Erythroblast (primary cell): ENCODE results near the gene AMFR.

Experiments used
- DNase-seq, 2 experiments: peaks; one replicate each; lab custom pipeline; 2025; lab: John Stamatoyannopoulos, UW
- GATA1 ChIP-seq: IDR thresholded peaks from 2 replicates; pipeline ENCODE4 v1.6.1; 2011; ENCODE audit warnings: low read depth, mild to moderate bottlenecking, control low read depth, low read length, moderate library complexity
- POLR2A ChIP-seq: IDR thresholded peaks from 2 replicates; pipeline ENCODE4 v1.6.1; 2011; ENCODE audit warnings: mild to moderate bottlenecking, low read length

AMFR gene

DNA sequence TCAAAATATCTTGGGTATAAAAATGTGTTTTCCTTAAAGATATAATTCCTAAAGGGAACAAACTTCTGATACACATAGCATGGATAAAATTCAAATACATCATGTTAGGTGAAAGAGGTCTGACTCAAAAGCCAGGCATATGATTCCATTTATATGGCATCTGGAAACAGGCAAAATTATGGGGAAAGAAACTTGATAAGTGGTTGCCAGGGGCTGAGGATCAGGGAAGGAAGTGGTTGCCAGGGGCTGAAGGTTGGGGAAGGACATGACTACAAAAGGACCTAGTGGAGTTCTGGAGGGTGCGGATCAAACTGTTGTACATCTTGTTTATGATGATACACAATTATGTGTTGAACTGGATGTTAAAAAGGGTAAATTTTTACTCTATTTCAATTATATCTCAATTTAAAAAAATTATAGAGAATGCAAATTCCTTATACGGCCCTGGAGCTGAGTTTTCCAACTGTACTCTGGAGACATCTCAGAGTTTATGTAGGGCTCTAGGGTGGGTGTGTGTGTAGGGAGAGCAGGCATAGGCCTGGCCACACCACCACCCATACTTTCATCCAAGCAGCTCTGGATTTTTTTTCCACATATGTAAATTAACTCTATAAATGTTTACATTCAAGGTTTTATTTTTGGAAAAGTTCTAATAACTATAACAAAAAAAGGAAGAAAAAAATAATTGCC, 55.0 kb downstream of the AMFR start:
- DNase-seq = no peak
- TF ChIP-seq GATA1 (no peak), POLR2A (no peak)

DNA sequence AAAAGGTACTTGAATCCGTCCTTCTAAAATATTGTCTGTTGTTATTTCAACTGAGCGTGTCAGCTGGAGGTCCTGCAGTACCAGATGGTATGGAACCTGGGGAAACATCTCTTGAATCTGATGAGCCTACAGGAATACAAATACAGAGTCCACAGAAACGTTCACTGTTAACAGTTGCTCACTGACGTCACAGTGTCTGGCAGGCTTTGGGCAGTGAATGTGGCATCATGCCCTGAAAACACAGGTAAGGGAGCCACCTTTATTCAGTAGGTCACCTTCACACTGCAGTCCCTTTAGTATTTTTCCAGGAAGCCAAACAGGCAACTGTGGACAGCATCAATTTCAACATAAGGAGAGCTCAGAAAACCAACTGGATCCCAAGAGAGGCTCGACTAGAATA, 56.1 kb downstream of the AMFR start:
- no peak for TF ChIP-seq POLR2A
- DNase-seq = no peak

DNA sequence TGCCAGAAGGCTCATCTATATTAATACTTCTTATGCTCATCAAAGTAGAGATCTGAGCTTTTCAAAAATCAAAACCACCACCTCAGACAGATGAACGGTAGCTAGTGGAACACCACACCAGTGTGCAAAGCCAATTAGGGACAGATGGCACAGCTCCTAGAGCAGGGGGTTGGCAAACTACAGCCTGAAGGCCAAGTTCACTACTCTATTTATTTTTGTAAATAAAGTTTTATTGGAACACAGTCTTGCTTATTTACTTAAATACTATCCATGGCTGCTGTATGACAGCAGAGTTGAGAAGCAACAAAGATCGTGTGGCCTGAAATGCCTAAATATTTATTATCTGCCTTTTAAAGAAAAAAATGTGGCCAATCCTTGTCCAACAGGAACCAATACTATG, 56.8 kb downstream of the AMFR start:
- no peak for DNase-seq
- TF ChIP-seq GATA1 = no peak
- no peak for TF ChIP-seq POLR2A

DNA sequence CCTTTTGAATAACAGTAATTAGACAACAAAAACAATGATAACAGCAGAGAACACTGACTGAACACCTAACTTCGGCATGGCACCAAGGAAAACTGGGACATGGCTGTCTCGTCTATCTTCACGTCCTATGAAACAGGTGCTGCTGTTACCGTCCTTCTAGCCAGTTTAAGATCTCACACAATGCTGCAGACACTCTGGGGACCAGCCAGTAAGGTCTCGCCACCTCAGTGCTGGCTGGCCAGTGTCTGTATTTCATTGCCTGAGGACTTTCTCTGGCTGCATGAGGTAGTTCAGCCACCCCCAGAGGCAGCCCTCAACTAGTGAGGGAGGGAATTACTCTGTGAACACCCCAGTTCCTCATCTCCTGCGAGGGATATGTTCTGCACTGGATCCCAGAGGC, 57.6 kb downstream of the AMFR start:
- DNase-seq = no peak
- TF ChIP-seq GATA1 = no peak

DNA sequence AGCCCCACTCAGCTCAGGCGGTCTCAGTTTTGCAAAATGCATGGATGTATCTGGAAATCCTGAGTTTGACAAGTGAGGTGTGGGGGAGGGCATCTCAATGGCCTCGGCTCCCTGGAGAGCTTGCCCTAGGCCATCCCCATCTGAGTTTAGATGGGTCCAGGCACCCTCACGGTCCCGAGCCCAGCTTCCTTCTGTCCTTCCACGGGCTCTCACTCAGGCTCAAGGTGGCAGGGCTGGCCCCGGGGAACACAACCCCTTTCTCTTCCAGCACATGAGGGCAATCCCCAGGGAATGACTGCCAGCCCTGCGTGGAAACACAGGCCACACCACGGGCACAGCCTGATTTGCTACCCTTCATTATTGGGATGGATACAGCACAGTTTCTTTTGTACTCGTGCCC, 58.4 kb downstream of the AMFR start:
- no peak for DNase-seq
- TF ChIP-seq GATA1 (no peak), POLR2A (no peak)

DNA sequence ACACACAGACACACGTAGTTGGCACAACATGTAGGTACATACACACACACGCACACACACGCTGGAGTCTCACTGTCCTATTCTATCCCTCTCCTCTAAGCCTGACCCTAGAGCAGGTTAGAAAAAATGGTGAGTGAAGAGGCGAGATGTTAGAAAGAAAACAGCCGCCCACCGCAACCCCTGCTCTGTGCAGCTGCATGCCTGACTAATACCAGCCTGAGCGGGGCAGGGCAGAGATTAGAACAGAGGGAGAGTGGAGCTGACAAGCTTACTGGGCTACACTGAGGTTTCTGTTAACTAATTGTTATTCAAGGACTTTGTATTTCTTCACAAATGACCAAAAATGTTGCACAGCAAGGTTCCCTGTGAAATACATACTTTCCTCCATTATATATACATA, 59.8 kb downstream of the AMFR start:
- TF ChIP-seq GATA1 = no peak
- no peak for TF ChIP-seq POLR2A
- DNase-seq = no peak

DNA sequence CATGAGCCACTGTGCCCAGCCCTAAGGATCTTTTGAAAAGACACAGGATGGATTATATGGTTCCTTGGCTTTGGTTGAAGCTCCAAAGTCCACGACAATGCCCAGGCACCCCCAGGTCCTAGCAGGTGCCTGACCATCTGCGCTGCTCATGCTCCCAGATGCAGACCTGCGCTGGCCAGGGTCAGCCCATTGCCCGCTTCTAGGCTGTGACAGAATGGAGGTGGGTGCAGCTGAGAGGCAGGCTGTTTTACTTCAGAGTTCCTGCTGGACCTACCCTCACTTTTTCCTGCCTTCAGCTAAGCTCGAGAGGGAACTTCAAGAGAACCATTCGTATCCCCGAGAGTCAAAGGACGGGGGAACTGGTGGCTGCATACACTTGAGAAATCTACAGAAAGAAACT, 60.5 kb downstream of the AMFR start:
- TF ChIP-seq POLR2A = no peak
- TF ChIP-seq GATA1 = no peak
- no peak for DNase-seq

DNA sequence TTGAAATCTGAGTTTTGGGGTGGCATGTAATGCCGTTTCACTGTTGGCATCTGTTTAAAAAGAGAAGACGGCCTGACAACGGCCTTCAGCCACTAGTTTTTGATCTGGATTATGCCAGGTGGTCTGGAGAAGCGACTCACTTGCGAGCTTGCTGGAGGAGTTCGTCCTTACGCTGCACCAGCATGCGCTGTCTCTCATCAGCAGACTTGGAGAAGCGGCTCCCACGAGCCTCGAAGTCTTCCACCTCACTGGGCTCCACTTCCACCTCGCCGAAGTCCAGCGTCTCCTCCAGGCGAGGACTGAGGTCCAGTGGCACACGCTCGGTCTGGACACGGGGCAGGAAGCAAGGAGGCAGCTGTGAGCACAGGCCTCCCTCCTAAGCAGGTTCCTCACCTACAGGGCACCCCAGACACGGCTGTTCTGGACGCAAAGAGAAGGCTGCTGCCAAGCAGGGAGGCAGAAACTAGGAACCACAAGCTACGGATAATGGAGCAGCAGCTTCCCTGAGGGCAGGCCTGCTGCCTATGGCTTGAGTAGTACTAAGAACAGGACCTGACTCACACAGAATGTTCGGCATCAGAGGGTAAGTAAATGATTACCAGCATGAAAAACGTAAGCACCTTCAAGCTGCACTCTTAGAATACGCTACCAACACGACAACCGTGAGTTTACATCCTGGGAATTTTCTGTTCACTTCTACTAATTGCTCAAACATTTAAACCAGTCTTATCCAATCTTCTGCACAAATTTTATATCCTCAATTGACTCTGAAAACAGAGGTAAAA, 61.4 kb downstream of the AMFR start:
- DNase-seq = no peak

DNA sequence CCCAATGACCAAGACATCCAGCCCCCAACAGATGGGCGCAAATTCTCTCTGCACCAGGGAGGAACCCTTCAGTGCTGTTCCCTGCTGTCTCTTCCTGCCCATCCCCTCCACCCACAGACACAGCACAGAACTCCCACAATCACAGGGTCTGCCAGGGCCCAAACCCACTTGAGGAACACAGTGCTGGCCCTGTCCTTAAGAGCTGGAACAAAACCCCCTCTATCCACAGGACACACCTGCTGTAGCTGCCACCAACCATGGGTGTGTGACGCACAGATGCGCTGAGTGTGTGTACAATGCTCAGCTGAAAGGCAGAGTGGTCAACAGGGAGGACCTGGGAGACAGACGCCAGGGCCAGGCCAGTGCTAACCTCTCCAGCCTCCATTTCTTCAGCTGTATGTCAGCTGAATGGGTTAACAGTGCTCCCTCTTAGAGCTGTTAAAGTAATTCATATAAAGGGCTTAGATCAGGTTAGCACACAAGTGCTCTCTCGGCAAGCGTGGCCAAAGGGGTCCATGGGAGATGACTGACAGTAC, 62.1 kb downstream of the AMFR start:
- no peak for DNase-seq
- TF ChIP-seq GATA1 (no peak), POLR2A (no peak)

More for the DNA sequence above, 61.4 kb downstream of the AMFR start:
- TF ChIP-seq GATA1 (no peak), POLR2A (no peak)

DNA sequence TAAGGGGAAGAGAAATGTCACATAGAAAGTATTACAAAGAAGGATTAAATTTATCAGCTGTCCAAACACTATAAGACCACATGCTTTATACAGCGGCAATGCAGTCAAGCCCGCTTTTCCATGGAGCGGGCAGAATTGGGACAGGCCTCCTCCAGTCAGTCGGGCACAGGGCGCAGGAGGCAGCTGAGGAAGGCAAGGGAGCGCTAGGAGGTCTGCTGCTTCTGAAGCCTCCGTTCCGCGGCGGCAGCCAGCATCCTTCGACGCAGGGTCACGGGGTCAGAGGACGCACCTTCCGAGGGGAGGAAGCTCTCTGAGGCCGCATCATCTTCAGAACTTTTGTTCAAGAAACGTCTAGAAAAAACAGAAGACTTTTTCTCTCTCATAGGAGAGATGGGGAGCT, 62.6 kb downstream of the AMFR start:
- no peak for TF ChIP-seq GATA1
- no peak for TF ChIP-seq POLR2A
- no peak for DNase-seq

DNA sequence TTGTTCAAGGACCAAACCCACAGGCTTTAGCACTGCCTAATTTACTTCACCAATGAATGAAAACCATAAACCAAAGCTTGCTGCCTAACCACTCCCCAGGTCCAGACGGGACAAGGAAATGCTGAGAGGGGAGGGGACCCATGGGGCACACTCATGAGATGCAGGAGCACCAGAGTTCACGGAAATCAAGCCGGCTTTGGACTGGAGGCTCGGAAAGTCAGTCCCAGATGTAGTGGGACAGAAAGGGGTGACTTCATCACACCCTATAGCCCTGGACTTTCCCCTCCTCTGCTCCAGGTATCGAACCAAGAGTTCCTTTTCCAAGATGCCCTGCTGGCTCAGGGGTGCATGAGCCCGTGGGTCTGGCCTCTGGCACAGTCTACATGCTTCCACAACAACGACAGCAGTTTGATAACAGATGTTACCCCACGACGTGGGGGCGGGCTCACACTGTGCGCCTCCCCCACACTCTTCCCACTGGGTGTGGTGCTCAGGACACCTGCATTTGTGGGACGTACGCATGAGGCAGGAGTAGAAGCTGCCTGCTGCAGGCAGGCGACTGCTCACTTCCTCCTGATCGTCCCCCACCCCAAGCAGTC, 63.2 kb downstream of the AMFR start:
- no peak for DNase-seq
- TF ChIP-seq GATA1 = no peak

DNA sequence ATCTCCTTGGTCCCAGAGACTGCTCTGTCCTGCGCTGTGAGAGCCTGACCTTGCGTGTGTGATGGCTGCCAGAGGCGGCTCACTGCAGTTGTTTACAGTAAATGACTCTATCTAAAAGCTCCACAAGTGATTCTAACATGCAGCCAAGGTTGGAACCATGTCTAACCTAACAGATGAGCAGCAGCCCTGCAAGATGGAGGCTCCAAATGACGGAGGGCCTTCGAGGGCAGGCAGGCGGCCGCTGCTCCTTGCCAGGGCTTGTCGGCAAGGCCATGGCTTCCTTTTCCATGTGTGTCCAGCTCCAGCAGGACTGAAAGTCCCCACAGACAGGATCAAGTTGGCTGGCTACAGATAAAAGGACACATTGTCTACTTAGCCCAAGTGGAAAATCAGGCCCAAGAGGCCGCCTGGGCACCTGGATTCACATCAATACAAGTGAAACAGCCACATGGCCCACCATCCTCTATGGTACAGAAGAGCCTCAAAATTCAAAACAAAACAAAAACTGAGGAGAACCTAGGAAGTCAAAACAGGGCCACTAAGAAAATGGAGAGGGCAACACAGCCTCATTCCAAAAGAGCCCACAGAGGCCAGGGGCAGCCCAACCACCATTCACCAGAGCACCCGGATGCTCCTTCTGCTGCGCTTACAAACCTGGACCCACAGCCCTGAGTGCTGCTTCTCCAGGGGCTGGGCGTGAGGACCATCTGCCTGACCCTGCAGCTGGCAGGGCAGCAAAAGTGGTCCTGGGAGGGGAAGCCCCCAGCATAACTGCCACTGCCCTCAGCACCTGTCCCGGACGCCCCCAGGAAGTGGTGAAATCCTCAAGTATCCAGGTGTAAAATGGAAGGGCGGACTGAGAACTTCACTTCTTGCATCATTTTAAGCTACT, 65.0 kb downstream of the AMFR start:
- DNase-seq = no peak
- TF ChIP-seq POLR2A (no peak), GATA1 (no peak)

DNA sequence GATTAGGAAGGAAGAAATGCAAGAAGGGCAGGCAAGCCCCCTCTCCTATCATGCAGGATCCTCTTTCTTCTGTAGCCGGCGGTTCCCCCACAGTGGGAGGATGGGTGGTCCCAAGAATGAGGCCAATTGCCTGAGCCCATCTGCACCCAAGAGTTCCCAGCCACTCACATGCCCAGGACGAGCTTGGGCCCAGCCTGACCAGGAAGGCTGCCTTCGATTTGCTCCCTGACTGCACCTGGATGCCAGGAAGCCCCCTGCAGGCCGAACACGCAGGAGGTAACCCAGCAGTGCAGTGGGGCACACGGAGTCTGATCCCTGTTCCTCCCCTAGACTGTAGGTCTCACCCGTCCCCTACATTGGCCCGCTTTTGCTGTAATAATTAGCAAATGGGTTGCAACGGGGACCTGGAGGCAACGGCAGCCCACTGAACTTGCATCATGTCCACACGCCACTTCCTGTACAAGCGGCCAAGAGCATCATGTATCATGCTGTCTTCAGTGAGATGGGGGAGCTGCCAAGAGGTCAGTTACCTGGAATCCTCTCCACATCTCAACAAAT, 67.5 kb downstream of the AMFR start:
- TF ChIP-seq POLR2A (no peak), GATA1 (no peak)
- no peak for DNase-seq
